Hematopoietic multipotent progenitor cell treated with erythropoietin and hydrocortisone succinate and interleukin-3 and kit ligand, for 6 days (in vitro differentiated cells): Measurements from ENCODE around the gene STMN3.
A peak's percentile ranks its signal among the peaks of the same experiment; 100 is the strongest.
"Not testable (repeated sequence)": the region's sequence is repeated elsewhere in the genome, so short reads cannot be mapped to it uniquely, and the experiment has no call there.

ENCODE experiments used
- DNase-seq: peaks from one replicate; pipeline ENCODE4 v3.0.0-alpha.2; 2015

Gene STMN3

GRCh38 chr20:63675681-63676368 lies 22.6 kb upstream of the STMN3 start:
- no peak for DNase-seq

- DNase-seq: no peak
Observed at GRCh38 chr20:63673951-63674350, 20.7 kb upstream of the STMN3 start.

- DNase-seq: no peak
Observed at GRCh38 chr20:63672666-63673065, 19.4 kb upstream of the STMN3 start.

- not testable (repeated sequence) for DNase-seq
Observed at GRCh38 chr20:63671695-63672094, 18.5 kb upstream of the STMN3 start.

- DNase-seq: no peak
Observed at GRCh38 chr20:63668351-63668750, 15.1 kb upstream of the STMN3 start.

GRCh38 chr20:63667858-63668257 lies 14.6 kb upstream of the STMN3 start:
- no peak for DNase-seq

GRCh38 chr20:63665708-63666107 lies 12.5 kb upstream of the STMN3 start:
- DNase-seq: no peak

- no peak for DNase-seq
Observed at GRCh38 chr20:63664861-63665594, 11.8 kb upstream of the STMN3 start.

- DNase-seq: no peak
Observed at GRCh38 chr20:63664143-63664851, 11.1 kb upstream of the STMN3 start.

- DNase-seq: no peak
Observed at GRCh38 chr20:63663332-63664066, 10.3 kb upstream of the STMN3 start.

GRCh38 chr20:63662813-63663189 lies 9.6 kb upstream of the STMN3 start:
- DNase-seq: no peak

- no peak for DNase-seq
Observed at GRCh38 chr20:63661959-63662812, 9.0 kb upstream of the STMN3 start.

- no peak for DNase-seq
Observed at GRCh38 chr20:63661108-63661507, 7.9 kb upstream of the STMN3 start.

GRCh38 chr20:63660622-63661021 lies 7.4 kb upstream of the STMN3 start:
- DNase-seq: no peak

GRCh38 chr20:63660174-63660573 lies 7.0 kb upstream of the STMN3 start:
- not testable (repeated sequence) for DNase-seq

GRCh38 chr20:63659370-63659769 lies 6.1 kb upstream of the STMN3 start:
- DNase-seq: no peak

- DNase-seq: peak; percentile 66
Observed at GRCh38 chr20:63658749-63659187, 5.5 kb upstream of the STMN3 start.

GRCh38 chr20:63657937-63658748 lies 4.9 kb upstream of the STMN3 start, which contains the start of gene RTEL1:
TSS of gene RTEL1 (plus strand) at chr20:63658312. CDS start at chr20:63659403, 1,091 bp downstream.
- DNase-seq: peak; percentile 93

- peak; percentile 40 for DNase-seq
Observed at GRCh38 chr20:63657260-63657936, 4.2 kb upstream of the STMN3 start.

- no peak for DNase-seq
Observed at GRCh38 chr20:63656451-63656850, 3.2 kb upstream of the STMN3 start.

- DNase-seq: no peak
Observed at GRCh38 chr20:63655249-63655648, 2.0 kb upstream of the STMN3 start.
